Kidney epithelial cell (primary cell): Measurements from ENCODE around the gene AP3D1. TPM values are rescaled to one million over a fixed set of nuclear protein-coding genes. Genes with fewer than 3 reads are reported as not detected.

Experiments
- DNase-seq: peaks from one replicate; pipeline ENCODE4 v3.0.0-alpha.2; 2010; ENCODE audit warnings: low read depth
- H3K27me3 ChIP-seq: 2 replicates; pipeline ENCODE4 v1.6.0; 2011; ENCODE audit warnings: low read length; ENCODE audit not compliant: control insufficient read depth, insufficient read depth
- H3K36me3 ChIP-seq: 2 replicates; pipeline ENCODE4 v1.5.1; 2011; ENCODE audit warnings: low read length; ENCODE audit not compliant: control insufficient read depth, insufficient read depth
- H3K4me3 ChIP-seq: 2 replicates; pipeline ENCODE4 v1.5.1; 2011; ENCODE audit warnings: low read depth, mild to moderate bottlenecking, control low read depth, low read length
- total RNA-seq: library from RNA; depleted of rRNA; stranded (reverse); fragments of >200 nt; gene quantifications from 2 replicates; pipeline ENCODE4 v1.2.3, GENCODE V29; 2015
- TF ChIP-seq, protein P1 (sequence below): IDR thresholded peaks from 2 replicates; pipeline ENCODE4 v1.5.1; 2011; ENCODE audit warnings: mild to moderate bottlenecking, moderate library complexity, low read length, control low read depth, inconsistent platforms; ENCODE audit not compliant: insufficient read depth, poor library complexity, severe bottlenecking

The AP3D1 gene
- total RNA-seq, 1 donor from 2014 or later: 178 TPM

DNA sequence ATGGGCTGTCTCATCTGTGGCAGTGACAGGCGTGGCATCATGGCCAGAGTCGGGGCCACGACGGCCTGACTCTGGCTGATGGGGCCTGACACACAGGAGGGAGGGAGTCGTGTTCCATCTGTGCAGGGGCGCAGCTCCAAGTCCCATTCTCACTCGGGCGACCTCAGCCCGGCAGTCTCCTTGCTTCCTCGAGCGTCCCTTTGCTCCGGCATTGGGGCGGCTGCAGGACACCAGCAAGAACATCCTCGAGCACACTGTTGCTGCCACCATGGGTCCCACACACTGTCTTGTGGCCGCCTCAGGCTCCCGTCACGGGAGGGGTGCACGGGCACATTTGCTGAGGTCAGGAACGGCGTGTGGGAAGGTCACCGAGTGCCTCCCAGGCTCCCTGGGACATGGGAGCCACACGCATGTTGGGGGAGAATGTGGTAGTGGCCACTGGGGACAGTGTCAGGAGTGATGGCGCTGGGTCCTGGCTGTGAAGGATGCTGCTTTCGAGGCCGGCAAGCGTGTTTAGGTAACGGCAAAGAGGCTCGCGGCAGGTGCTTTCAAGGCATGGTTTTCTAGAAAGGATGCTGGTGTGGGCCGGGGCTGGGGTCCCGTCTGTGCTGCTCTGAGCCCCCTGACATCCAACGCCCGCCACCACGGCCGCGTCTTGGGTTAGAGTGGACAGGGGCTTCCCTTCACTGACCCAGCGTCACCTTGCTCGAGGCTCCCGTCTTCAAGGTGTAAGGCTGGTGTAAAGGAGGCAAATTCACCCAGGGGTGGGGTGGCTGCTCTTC, 51.2 kb downstream of the AP3D1 start:
- H3K4me3 ChIP-seq: no peak overlapping the region
- no peak for DNase-seq
- H3K36me3 ChIP-seq: no peaks in the 10 kb centered on the region
- H3K27me3 ChIP-seq: no peaks in the 10 kb centered on the region
- TF ChIP-seq, protein P1, sequence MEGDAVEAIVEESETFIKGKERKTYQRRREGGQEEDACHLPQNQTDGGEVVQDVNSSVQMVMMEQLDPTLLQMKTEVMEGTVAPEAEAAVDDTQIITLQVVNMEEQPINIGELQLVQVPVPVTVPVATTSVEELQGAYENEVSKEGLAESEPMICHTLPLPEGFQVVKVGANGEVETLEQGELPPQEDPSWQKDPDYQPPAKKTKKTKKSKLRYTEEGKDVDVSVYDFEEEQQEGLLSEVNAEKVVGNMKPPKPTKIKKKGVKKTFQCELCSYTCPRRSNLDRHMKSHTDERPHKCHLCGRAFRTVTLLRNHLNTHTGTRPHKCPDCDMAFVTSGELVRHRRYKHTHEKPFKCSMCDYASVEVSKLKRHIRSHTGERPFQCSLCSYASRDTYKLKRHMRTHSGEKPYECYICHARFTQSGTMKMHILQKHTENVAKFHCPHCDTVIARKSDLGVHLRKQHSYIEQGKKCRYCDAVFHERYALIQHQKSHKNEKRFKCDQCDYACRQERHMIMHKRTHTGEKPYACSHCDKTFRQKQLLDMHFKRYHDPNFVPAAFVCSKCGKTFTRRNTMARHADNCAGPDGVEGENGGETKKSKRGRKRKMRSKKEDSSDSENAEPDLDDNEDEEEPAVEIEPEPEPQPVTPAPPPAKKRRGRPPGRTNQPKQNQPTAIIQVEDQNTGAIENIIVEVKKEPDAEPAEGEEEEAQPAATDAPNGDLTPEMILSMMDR: no peak

DNA sequence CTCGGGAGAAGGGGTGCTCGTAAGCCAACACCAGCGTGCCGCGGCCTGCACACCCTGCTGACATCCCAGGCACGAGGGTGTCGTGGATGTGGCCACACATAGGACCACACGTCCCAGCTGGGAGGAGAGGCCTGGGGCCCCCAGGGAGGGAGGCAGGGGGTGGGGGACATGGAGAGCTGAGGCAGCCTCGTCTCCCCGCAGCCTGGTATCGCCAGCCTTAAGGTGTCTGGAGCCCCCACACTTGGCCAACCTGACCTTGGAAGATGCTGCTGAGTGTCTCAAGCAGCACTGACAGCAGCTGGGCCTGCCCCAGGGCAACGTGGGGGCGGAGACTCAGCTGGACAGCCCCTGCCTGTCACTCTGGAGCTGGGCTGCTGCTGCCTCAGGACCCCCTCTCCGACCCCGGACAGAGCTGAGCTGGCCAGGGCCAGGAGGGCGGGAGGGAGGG, 52.3 kb downstream of the AP3D1 start:
- no peak overlapping the region for H3K4me3 ChIP-seq
- TF ChIP-seq, protein P1: no peak
- no peak for DNase-seq
- no peaks in the 10 kb centered on the region for H3K27me3 ChIP-seq
- no peaks in the 10 kb centered on the region for H3K36me3 ChIP-seq

DNA sequence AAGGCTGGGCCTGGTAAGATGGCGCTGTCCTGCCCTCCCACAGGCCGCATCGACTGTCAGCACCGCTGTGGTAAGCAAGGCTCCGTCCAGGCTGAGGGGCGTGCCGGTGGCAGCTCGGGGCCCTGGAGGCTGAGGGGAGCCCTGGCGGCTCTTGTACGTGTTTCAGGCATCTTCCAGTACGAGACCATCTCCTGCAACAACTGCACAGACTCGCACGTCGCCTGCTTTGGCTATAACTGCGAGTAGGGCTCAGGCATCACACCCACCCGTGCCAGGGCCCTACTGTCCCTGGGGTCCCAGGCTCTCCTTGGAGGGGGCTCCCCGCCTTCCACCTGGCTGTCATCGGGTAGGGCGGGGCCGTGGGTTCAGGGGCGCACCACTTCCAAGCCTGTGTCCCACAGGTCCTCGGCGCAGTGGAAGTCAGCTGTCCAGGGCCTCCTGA, 53.5 kb downstream of the AP3D1 start:
- no peaks in the 10 kb centered on the region for H3K36me3 ChIP-seq
- DNase-seq: no peak
- TF ChIP-seq, protein P1: no peak
- no peak overlapping the region for H3K4me3 ChIP-seq
- no peaks in the 10 kb centered on the region for H3K27me3 ChIP-seq

DNA sequence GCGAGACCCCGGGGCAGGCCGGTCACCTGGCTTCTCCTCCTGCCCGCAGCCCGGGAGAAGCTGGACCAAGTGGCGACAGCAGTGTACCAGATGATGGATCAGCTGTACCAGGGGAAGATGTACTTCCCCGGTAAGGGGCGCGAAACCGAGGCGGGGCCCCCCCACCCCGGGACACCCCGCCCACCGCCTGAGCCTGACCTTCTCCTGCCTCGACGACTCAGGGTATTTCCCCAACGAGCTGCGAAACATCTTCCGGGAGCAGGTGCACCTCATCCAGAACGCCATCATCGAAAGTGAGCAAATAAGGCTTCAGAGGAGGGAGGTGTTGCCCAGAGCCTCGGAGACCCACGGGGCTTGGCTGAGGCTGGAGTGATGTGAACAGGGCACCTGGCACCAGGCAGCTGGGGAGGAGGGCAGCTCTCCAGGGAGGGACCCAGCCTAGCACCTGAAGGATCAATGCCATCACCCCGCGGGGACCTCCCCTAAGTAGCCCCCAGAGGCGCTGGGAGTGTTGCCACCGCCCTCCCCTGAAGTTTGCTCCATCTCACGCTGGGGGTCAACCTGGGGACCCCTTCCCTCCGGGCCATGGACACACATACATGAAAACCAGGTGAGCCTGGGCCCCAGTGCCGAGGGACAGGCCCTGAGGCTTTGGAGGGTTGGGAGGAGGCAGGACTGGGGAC, 54.0 kb downstream of the AP3D1 start:
- no peak for DNase-seq
- Histone ChIP-seq H3K36me3 (no peaks in the 10 kb centered on the region), H3K4me3 (peak overlapping the region; percentile 42), H3K27me3 (no peaks in the 10 kb centered on the region)
- TF ChIP-seq, protein P1: no peak

DNA sequence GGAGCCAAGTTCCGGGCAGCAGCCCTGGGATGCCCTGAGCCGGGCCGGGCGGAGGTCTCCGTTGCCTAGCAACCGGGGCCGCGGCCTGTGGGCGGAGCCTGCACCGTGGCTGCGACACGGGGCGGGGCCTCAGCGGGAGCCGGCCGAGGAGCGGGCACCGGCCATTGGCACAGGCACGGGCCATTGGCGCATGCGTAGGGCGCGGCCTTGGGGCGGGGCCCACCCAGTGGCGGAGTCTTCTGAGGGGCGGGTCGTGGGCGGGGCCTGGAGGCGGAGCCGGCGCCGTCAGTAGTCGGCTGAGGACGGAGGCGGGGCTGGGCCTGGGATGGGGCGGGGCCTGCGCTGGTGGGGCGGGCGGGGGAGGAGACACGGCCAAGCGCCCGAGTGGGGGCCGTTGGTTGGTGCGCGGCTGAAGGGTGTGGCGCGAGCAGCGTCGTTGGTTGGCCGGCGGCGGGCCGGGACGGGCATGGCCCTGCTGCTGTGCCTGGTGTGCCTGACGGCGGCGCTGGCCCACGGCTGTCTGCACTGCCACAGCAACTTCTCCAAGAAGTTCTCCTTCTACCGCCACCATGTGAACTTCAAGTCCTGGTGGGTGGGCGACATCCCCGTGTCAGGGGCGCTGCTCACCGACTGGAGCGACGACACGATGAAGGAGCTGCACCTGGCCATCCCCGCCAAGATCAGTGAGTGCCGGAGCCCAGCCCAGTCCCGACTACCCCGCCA, 54.7 kb downstream of the AP3D1 start, which contains the start of gene IZUMO4:
Gene IZUMO4 (plus strand): TSS at position 436 of the 723 bp plus-strand sequence. CDS start 31 bp downstream, at position 467.
- Histone ChIP-seq H3K4me3 (peak within 1 kb of the TSS; percentile 75), H3K36me3 (no peaks in the 10 kb centered on the region), H3K27me3 (no peaks in the 10 kb centered on the region)
- DNase-seq: peak; percentile 65
- TF ChIP-seq, protein P1: peak; percentile 28
